Muscle layer of duodenum (tissue), 2 donors: ENCODE data around the gene HOXD4.

Experiments
- H3K27ac ChIP-seq: one replicate; pipeline ENCODE4 v1.7.0; 2013; ENCODE audit warnings: mild to moderate bottlenecking, low read length
- H3K27me3 ChIP-seq: one replicate; pipeline ENCODE4 v1.7.0; 2013; ENCODE audit warnings: low read depth, mild to moderate bottlenecking, control low read depth, low read length
- H3K36me3 ChIP-seq, 2 donors: one replicate each; pipeline ENCODE4 v1.7.0; 2013; ENCODE audit warnings: low read length in 2 of 2, control low read depth in 1 of 2, mild to moderate bottlenecking in 1 of 2; ENCODE audit not compliant: insufficient read depth in 2 of 2, control insufficient read depth in 1 of 2
- H3K4me1 ChIP-seq, 2 donors: one replicate each; pipeline ENCODE4 v1.7.0; 2013; ENCODE audit warnings: low read length in 2 of 2, mild to moderate bottlenecking in 2 of 2, control low read depth in 1 of 2, moderate library complexity in 1 of 2; ENCODE audit not compliant: insufficient read depth in 2 of 2, control insufficient read depth in 1 of 2
- H3K4me3 ChIP-seq, 2 donors: one replicate each; pipeline ENCODE4 v1.7.0; 2013; ENCODE audit warnings: low read length in 2 of 2, low read depth in 1 of 2, mild to moderate bottlenecking in 1 of 2
- H3K9me3 ChIP-seq, 2 donors: one replicate each; pipeline ENCODE4 v1.7.0; 2013; ENCODE audit warnings: low read length in 2 of 2, control low read depth in 1 of 2, mild to moderate bottlenecking in 1 of 2; ENCODE audit not compliant: control insufficient read depth in 1 of 2
- donor health status: healthy.

The HOXD4 gene

DNA sequence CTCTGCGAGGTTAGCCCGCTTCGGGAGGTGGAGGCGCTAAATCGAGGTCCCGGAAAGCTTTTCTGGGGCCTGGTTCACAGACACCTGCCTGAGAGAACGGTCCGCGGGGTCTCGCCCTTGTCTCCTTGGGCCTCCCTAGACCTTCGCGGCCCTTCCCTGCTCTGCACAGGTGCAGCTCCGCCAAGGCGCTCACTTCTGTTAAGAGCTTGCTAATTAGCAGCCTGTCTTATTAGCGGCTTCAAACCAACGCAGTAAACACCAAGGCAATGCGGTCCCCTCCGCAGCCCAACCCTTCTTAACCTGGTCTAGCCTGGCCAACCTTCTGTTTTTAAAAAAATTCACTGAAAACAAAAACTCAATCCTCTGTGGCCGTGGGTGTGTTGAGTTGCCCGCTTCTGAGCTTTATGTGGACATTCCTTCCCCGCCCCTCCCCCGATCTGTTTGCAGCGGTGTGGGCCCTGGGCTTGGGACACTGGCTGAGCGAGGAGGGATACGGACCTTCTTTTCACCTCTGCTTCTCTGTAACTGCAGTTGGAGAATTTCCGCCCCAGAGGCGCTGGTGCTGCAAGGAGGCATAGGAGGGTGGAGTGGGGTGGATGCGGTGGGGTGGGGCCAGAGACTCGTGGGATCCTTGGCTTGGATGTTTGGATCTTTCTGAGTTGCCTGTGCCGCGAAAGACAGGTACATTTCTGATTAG, 3.4 kb upstream of the HOXD4 start:
- Histone ChIP-seq H3K27me3 (peaks cover 65% of the 10 kb centered on the region), H3K27ac (no peak overlapping the region), H3K9me3 (peaks cover 0 to 9% of the 10 kb centered on the region in 2 donors), H3K4me3 (no peak overlapping the region), H3K36me3 (no peaks in the 10 kb centered on the region), H3K4me1 (peaks cover 0 to 15% of the 10 kb centered on the region in 2 donors)

DNA sequence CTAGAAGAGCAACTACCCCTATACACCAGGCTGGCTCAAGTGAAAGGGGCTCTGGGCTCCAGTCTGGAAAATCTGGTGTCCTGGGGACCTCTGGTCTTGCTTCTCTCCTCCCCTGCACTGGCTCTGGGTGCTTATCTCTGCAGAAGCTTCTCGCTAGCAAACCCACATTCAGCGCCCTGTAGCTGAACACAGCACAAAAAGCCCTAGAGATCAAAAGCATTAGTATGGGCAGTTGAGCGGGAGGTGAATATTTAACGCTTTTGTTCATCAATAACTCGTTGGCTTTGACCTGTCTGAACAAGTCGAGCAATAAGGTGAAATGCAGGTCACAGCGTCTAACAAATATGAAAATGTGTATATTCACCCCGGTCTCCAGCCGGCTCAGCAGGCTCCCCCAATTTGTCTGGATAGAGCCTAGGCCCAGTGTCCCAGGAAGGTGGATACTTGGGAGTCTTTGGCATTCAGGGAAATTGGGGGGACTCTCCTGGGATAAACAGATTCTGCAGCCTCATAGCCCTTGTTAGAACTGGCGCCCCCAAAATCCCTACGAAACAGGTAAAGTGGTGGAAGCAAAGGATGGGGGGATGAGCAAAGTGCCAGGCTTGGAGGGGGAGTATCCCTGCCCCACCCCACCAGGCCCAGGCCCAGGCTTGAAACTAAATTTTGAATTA, 2.5 kb upstream of the HOXD4 start:
- Histone ChIP-seq H3K9me3 (peaks cover 0 to 9% of the 10 kb centered on the region in 2 donors), H3K4me3 (no peak overlapping the region), H3K27me3 (peaks cover 71% of the 10 kb centered on the region), H3K4me1 (peaks cover 0 to 15% of the 10 kb centered on the region in 2 donors), H3K27ac (no peak overlapping the region), H3K36me3 (no peaks in the 10 kb centered on the region)

DNA sequence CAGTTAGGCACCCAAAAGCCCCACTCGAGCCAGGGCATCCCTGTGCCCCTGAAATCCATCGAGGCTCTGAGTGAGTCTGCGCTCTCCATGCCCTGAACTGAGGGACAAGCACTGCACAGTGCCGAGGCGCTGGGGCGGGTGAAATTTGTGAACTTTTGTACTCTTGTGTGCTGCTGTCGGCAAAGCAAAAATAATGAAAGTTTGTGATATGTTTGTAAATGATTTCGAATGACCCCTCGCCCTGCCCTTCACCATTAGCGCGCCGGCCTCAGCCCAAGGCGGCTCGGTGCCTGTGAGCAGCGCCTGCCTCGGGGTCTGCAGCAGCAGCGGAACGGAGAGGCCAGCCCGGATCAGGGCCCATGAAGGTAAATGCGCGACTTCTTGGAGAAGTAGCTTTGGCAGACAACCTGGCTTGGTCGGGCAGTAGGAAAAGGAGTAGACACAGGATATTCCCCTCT, 1.8 kb upstream of the HOXD4 start:
- Histone ChIP-seq H3K27ac (no peak overlapping the region), H3K27me3 (peaks cover 71% of the 10 kb centered on the region), H3K4me3 (no peak overlapping the region), H3K4me1 (peaks cover 0 to 15% of the 10 kb centered on the region in 2 donors), H3K9me3 (peaks cover 0 to 9% of the 10 kb centered on the region in 2 donors), H3K36me3 (no peaks in the 10 kb centered on the region)

DNA sequence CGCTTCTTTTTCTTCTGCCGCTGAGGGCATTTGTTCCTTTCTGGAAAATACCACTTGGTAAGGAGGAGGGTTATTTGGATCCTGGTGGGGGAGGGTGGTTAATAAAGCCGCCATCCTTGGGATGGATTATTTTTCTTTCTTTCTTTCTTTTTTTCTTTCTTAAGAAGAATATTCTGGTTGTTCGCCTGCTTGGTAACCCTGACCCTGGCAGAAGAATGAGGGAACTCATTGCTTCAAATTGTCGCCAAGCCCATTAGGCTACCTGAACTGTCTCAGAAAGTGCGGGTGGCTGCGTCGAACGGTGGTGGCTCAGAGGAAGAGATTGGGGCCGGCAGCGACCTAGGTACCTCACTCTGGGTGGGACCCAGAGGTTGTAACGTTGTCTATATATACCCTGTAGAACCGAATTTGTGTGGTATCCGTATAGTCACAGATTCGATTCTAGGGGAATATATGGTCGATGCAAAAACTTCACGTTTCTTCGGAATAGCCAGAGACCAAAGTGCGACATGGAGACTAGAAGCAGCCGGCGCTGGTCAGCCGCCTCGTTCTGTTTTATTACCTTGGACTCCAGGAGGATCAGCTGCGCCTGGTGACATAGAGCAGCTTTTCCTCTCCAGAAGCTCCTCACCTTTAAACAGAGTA, 1.3 kb upstream of the HOXD4 start:
- Histone ChIP-seq H3K9me3 (peaks cover 0 to 9% of the 10 kb centered on the region in 2 donors), H3K36me3 (no peaks in the 10 kb centered on the region), H3K27ac (no peak overlapping the region), H3K27me3 (peaks cover 66% of the 10 kb centered on the region), H3K4me3 (no peak overlapping the region), H3K4me1 (peaks cover 0 to 15% of the 10 kb centered on the region in 2 donors)

DNA sequence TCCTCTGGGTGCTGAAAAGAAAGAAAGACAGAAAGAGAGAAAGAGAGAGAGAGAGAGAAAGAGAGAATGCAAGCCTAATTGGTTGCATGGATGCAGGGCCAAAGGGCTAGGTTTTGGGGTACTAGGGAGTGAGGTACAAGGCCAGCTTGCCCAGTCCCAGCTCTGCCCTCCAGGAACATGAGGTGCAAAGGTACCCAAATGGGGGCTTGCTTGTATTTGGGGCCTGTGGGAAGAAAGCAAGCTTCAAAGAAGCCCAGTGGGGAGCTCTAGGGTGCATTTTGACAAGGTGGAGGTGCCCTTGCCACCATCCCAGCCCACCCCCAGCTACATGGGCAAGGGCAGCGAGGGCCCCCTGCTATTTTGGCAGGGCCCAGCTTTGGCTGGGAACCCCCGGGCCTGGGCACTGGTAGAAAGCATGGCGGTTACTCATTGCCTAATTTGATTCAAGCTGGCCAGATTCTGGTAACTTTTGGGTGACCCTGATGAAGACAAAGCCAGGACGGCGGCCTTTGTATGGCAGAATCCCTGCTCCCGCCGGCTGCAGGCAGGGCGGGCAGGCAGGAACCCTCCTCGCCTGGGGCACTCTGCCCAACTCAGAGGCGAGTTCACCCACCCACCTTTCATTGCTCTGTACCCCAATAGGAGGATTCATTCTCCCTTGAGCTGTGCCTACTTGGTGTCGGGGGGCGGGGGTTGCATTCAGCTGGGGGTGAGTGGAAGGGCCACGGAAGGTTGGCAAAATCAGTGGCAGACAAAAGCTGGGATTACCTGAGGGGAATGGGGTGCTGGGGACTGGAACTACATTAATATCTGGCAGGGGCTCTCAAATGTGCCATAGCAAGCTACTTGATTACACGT, 537 bp upstream of the HOXD4 start:
- Histone ChIP-seq H3K4me3 (no peak overlapping the region), H3K27me3 (peaks cover 67% of the 10 kb centered on the region), H3K36me3 (no peaks in the 10 kb centered on the region), H3K4me1 (peaks cover 0 to 15% of the 10 kb centered on the region in 2 donors), H3K9me3 (peaks cover 0 to 7% of the 10 kb centered on the region in 2 donors), H3K27ac (no peak overlapping the region)

DNA sequence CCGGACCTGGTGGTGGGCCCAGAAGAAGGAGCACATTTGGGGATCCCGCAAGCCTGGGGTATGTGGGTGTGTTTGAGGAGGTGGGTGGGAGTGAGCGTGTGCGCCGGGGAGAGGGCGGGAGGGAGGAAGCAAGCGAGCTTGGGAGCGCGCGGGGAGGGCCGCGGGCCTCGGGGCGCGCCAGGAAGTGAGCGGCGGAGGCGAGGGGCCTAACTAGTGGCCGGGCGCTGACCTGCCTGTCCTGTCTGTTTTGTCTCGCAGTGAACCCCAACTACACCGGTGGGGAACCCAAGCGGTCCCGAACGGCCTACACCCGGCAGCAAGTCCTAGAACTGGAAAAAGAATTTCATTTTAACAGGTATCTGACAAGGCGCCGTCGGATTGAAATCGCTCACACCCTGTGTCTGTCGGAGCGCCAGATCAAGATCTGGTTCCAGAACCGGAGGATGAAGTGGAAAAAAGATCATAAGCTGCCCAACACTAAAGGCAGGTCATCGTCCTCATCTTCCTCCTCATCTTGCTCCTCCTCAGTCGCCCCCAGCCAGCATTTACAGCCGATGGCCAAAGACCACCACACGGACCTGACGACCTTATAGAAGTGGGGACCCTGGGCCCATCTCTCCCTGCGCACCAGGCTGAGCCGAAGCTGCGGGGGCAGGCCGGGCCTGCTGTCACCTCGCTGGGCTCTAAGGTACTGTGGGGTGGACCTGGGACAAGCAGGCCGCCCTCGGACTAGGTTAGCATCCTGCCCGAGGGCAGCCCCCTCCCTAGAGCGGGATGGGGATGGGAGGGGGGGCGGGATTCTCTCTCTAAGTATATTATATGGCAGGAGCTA, 1.2 kb downstream of the HOXD4 start:
- peaks cover 0 to 24% of the 10 kb centered on the region in 2 donors for H3K4me1 ChIP-seq
- no peaks in the 10 kb centered on the region for H3K36me3 ChIP-seq
- H3K4me3 ChIP-seq = no peak overlapping the region
- no peak overlapping the region for H3K27ac ChIP-seq
- H3K27me3 ChIP-seq = peaks cover 68% of the 10 kb centered on the region
- peaks cover 0 to 4% of the 10 kb centered on the region in 2 donors for H3K9me3 ChIP-seq

DNA sequence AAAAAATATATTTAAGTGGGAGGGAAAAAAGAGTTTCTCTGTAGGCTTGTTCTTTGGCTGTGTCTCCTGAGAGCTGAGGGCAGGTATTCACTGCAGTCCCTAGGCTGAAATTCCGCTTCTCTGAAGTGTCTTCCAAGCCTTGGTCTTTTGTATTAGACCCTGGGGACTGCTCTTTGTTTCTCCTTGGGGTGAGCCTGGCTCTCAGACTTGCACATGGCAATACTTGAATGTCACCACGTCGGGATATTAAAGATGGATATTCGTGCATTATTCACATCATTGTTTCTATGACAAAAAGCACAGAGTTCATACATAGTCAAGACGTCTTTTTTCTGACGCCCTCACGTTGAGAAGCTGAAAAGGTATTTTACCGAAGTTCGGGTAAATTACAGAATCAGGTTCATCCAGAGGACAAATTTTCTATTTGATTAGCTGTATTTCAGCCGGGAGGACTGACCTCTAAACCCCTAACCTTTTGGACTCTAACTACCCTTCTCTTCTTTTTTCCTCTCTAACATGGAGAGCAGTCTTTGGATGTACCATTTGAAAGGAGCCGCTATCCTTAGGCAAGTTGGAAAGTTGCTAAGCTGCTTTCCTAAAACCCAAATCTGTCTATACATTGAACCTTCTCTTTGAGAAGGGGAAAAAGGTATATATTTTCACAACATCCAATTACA, 3.4 kb downstream of the HOXD4 start:
- Histone ChIP-seq H3K4me1 (peaks cover 0 to 34% of the 10 kb centered on the region in 2 donors), H3K27ac (no peak overlapping the region), H3K36me3 (no peaks in the 10 kb centered on the region), H3K4me3 (no peak overlapping the region), H3K9me3 (no peaks in the 10 kb centered on the region), H3K27me3 (peaks cover 52% of the 10 kb centered on the region)

DNA sequence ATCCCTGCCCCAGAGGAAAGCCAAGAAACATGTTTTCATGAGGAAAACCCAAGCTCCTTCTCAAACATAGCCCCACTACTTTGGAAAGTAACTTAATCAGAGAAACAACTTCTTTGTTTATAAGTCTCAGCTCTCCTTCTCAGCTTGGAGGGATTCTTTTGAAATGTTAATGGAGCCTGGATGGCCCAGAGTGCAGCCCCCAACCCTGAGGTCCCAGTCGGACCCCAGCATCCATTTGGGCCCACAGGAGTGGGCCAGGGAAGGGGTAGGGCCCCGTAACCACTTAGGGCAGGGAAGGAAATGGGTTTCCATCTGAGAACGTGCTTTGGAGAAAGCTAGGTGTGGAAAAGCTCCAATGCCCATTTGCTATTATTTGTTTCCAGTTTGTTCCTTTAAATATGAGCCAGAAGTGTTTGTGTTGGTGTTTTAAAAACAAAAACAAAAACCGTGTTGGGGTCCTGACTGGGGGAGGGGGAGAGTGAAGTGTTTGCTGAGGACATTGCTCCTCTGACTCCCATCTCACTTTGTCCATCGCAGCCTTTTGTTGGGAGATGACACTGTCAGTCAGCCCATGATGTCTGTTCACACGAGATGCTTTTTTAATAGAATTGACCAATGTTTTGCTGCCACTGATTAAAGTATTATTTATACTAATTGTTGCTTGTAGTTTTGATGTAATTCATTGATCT, 4.2 kb downstream of the HOXD4 start:
- H3K36me3 ChIP-seq = no peaks in the 10 kb centered on the region
- H3K27me3 ChIP-seq = peaks cover 52% of the 10 kb centered on the region
- no peak overlapping the region for H3K4me3 ChIP-seq
- H3K9me3 ChIP-seq = no peaks in the 10 kb centered on the region
- H3K27ac ChIP-seq = no peak overlapping the region
- H3K4me1 ChIP-seq = peaks cover 0 to 42% of the 10 kb centered on the region in 2 donors

DNA sequence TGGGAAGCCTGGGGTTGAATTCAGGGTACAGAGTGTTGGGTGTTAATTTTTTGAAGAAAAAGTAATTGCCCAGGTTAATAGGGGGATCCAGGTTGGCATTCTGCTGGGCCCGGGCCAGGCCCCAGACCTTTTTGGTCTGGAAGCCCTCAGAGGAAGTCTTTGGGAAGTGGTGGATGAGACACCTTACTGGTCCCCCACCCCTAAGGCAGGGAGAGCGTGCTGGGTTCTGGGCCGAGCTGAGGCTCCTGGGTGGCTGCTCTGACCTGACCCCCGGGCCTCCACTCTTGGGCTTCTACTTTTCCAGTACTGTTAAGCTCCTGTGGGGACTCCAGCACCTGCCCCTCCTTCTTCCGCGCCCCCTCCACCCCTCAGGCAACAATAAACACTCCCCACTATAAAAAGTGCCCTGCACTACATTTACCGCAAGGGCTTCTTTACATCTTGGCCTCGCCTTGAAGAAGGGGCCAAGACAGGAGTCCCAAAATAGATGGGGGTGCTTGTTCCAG, 5.0 kb downstream of the HOXD4 start:
- Histone ChIP-seq H3K27ac (no peak overlapping the region), H3K36me3 (no peaks in the 10 kb centered on the region), H3K9me3 (no peaks in the 10 kb centered on the region), H3K4me3 (no peak overlapping the region), H3K27me3 (peaks cover 55% of the 10 kb centered on the region), H3K4me1 (peaks cover 0 to 43% of the 10 kb centered on the region in 2 donors)
